ENCODE measurements around the gene EYS. TPM values are rescaled to one million over a fixed set of nuclear protein-coding genes. Genes with fewer than 3 reads are reported as not detected.

EYS gene
- total RNA-seq, 2 donors from 2014 or later, result 0.18 to 3.5 TPM

GRCh38 chr6:64811119-64811518, 895.9 kb downstream of the EYS start:
- H3K9me3 ChIP-seq, result no peaks in the 10 kb centered on the region
- intact Hi-C loops (cut with DNase I), result no loop called here
- DNase-seq (ENCODE audit: low spot score), result no peak
- no peaks in the 10 kb centered on the region for H3K36me3 ChIP-seq
- TF ChIP-seq CTCF (IDR thresholded peaks at IDR 0.05) (no peak), POLR2AphosphoS5 (IDR thresholded peaks at IDR 0.05) (no peak), POLR2A (IDR thresholded peaks at IDR 0.05) (no peak)
- no peak overlapping the region for H3K27ac ChIP-seq
- H3K27me3 ChIP-seq (replicated peaks; ENCODE audit: insufficient read depth), result no peaks in the 10 kb centered on the region
- H3K4me1 ChIP-seq (replicated peaks), result no peaks in the 10 kb centered on the region
- H3K4me3 ChIP-seq, result no peak overlapping the region
- 56% methylated on average over 1 of the region's 1 CpG for WGBS

GRCh38 chr6:64807785-64808184, 899.2 kb downstream of the EYS start:
- Histone ChIP-seq H3K4me1 (replicated peaks) (no peaks in the 10 kb centered on the region), H3K4me3 (no peak overlapping the region), H3K27ac (no peak overlapping the region), H3K9me3 (no peaks in the 10 kb centered on the region), H3K36me3 (no peaks in the 10 kb centered on the region), H3K27me3 (replicated peaks; ENCODE audit: insufficient read depth) (no peaks in the 10 kb centered on the region)
- intact Hi-C loops (cut with DNase I), result no loop called here
- 70% methylated on average over 2 of the region's 2 CpGs for WGBS
- DNase-seq (ENCODE audit: low spot score), result no peak
- TF ChIP-seq CTCF (IDR thresholded peaks at IDR 0.05) (no peak), POLR2A (IDR thresholded peaks at IDR 0.05) (no peak), POLR2AphosphoS5 (IDR thresholded peaks at IDR 0.05) (no peak)

- no peak for DNase-seq (ENCODE audit: low spot score)
- Histone ChIP-seq H3K36me3 (no peaks in the 10 kb centered on the region), H3K27ac (no peak overlapping the region), H3K9me3 (no peaks in the 10 kb centered on the region), H3K4me1 (replicated peaks) (no peaks in the 10 kb centered on the region), H3K27me3 (replicated peaks; ENCODE audit: insufficient read depth) (no peaks in the 10 kb centered on the region), H3K4me3 (no peak overlapping the region)
- intact Hi-C loops (cut with DNase I), result no loop called here
- WGBS, result 97% methylated on average over 9 of the region's 9 CpGs
- no peak for TF ChIP-seq POLR2AphosphoS5 (IDR thresholded peaks at IDR 0.05)
These were observed 903.4 kb downstream of the EYS start for GRCh38 chr6:64803470-64804166.

- Histone ChIP-seq H3K4me1 (replicated peaks) (no peaks in the 10 kb centered on the region), H3K27ac (no peak overlapping the region), H3K4me3 (no peak overlapping the region), H3K36me3 (no peaks in the 10 kb centered on the region), H3K27me3 (replicated peaks; ENCODE audit: insufficient read depth) (no peaks in the 10 kb centered on the region), H3K9me3 (no peaks in the 10 kb centered on the region)
- intact Hi-C loops (cut with DNase I), result no loop called here
- DNase-seq (ENCODE audit: low spot score), result no peak
- TF ChIP-seq POLR2A (IDR thresholded peaks at IDR 0.05) (no peak), CTCF (IDR thresholded peaks at IDR 0.05) (no peak), POLR2AphosphoS5 (IDR thresholded peaks at IDR 0.05) (no peak)
- 70% methylated on average over 4 of the region's 4 CpGs for WGBS
These were observed 914.5 kb downstream of the EYS start for GRCh38 chr6:64792534-64792933.

- Histone ChIP-seq H3K4me1 (replicated peaks) (no peaks in the 10 kb centered on the region), H3K27ac (no peak overlapping the region), H3K27me3 (replicated peaks; ENCODE audit: insufficient read depth) (no peaks in the 10 kb centered on the region), H3K9me3 (no peaks in the 10 kb centered on the region), H3K36me3 (no peaks in the 10 kb centered on the region), H3K4me3 (no peak overlapping the region)
- intact Hi-C loops (cut with DNase I), result no loop called here
- no peak for TF ChIP-seq POLR2AphosphoS5 (IDR thresholded peaks at IDR 0.05)
- TF ChIP-seq POLR2A (IDR thresholded peaks at IDR 0.05), result no peak
- 77% methylated on average over 3 of the region's 3 CpGs for WGBS
- DNase-seq (ENCODE audit: low spot score), result no peak
These were observed 917.5 kb downstream of the EYS start for GRCh38 chr6:64789476-64789875.

GRCh38 chr6:64786736-64787135, 920.3 kb downstream of the EYS start:
- Histone ChIP-seq H3K4me1 (replicated peaks) (no peaks in the 10 kb centered on the region), H3K4me3 (no peak overlapping the region), H3K27me3 (replicated peaks; ENCODE audit: insufficient read depth) (no peaks in the 10 kb centered on the region), H3K9me3 (no peaks in the 10 kb centered on the region), H3K27ac (no peak overlapping the region), H3K36me3 (no peaks in the 10 kb centered on the region)
- intact Hi-C loops (cut with DNase I), result no loop called here
- no peak for TF ChIP-seq POLR2A (IDR thresholded peaks at IDR 0.05)
- TF ChIP-seq POLR2AphosphoS5 (IDR thresholded peaks at IDR 0.05), result no peak
- no peak for TF ChIP-seq CTCF (IDR thresholded peaks at IDR 0.05)
- DNase-seq (ENCODE audit: low spot score), result no peak
- 59% methylated on average over 2 of the region's 2 CpGs for WGBS
